ENCODE results near the gene PLXNB1. TPM values are rescaled to one million over a fixed set of nuclear protein-coding genes. Genes with fewer than 3 reads are reported as not detected.
"Not testable (repeated sequence)": the region's sequence is repeated elsewhere in the genome, so short reads cannot be mapped to it uniquely, and the experiment has no call there.

PLXNB1 gene
- total and polyA plus RNA-seq, 5 experiments from 2014 or later, result 2.0 to 3.2 TPM; not detected in 3

DNA sequence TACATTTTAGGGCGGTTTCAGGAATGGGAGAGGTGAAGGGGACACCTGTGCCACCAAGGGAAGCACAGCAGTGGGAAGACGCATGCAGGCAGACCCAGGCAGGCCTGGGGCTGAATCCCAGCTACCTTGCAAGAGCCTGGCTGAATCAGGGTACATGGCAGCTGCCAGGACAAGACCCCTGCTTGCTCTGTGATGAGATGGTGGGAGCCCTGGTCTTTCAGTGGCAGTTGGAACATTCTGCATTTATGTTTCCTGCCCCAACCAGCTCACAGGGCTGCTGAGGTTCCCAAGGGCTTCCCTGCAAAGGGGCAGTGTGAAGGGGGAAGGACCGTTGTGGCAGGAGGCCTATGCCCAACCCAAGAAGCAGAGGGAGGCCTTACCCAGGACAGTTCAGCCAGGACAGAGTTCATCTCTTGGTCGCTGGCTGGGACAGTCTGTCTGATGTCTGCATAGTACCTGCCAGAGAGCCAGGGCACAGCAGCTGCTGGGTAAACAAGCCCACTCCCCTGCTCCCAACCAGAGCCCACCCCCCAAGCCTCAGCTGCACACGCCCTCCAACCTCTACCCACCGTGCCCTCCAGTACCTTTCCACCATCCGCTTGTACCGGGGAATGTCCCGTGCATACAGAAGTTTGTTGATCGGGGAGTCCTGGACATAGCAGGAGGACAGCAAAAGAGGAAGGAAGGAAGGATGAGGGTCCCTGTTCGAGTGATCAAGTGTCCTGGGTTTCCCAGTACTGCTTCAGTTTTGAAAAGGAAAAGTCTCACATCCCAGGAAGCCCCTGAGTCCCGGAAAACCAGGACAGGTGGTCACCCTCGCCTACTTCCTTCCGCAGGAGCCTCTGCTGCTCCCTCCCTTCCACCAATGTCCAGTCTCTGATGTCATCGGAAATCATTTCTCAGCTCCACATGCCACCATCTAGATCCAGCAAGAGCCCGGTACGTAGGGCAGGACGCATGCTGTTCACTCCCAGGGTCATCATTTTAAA lies 23.1 kb downstream of the PLXNB1 start:
- POLR2A ChIA-PET, result no interaction called here
- Mint-ChIP-seq H3K36me3 (no peaks in the 10 kb centered on the region), H3K27me3 (no peaks in the 10 kb centered on the region), H3K9me3 (no peaks in the 10 kb centered on the region), H3K4me1 (peaks cover 0 to 2% (median 0%) of the 10 kb centered on the region in 4 donors), H3K4me3 (no peak overlapping the region), H3K27ac (peak overlapping the region in 3 of 10 donors; percentile 0 to 68 (median 47))
- peak in 1 of 10 donors; percentile 53 for DNase-seq
- ATAC-seq, result no peak

- peaks cover 0 to 2% (median 0%) of the 10 kb centered on the region in 4 donors for H3K4me1 Mint-ChIP-seq
- DNase-seq (no peak), ATAC-seq (no peak)
- no peak overlapping the region for H3K4me3 Mint-ChIP-seq
- POLR2A ChIA-PET, result no interaction called here
- H3K27ac Mint-ChIP-seq, result peak overlapping the region in 2 of 10 donors; percentile 34 to 65
- no peaks in the 10 kb centered on the region for H3K9me3 Mint-ChIP-seq
- H3K36me3 Mint-ChIP-seq, result no peaks in the 10 kb centered on the region
- peaks cover 0 to 1% (median 0%) of the 10 kb centered on the region in 5 donors for H3K27me3 Mint-ChIP-seq
Observed at GRCh38 chr3:48405971-48406370, 23.9 kb downstream of the PLXNB1 start.

- peak overlapping the region in 1 of 10 donors; percentile 41 for H3K4me3 Mint-ChIP-seq
- peak overlapping the region in 2 of 10 donors; percentile 40 to 65 for H3K27ac Mint-ChIP-seq
- ATAC-seq, result no peak
- POLR2A ChIA-PET, result interaction anchor here (0.5 kb wide), 1 partner anchor 53 kb away, joined by 4 read pairs; no protein-coding TSS in a partner anchor
- DNase-seq, result peak in 2 of 10 donors; percentile 12 to 60
- no peaks in the 10 kb centered on the region for H3K36me3 Mint-ChIP-seq
- H3K9me3 Mint-ChIP-seq, result no peaks in the 10 kb centered on the region
- peaks cover 0 to 2% (median 0%) of the 10 kb centered on the region in 4 donors for H3K4me1 Mint-ChIP-seq
- H3K27me3 Mint-ChIP-seq, result peaks cover 0 to 7% (median 0%) of the 10 kb centered on the region in 5 donors
Observed at GRCh38 chr3:48405343-48405881, 24.5 kb downstream of the PLXNB1 start.

DNA sequence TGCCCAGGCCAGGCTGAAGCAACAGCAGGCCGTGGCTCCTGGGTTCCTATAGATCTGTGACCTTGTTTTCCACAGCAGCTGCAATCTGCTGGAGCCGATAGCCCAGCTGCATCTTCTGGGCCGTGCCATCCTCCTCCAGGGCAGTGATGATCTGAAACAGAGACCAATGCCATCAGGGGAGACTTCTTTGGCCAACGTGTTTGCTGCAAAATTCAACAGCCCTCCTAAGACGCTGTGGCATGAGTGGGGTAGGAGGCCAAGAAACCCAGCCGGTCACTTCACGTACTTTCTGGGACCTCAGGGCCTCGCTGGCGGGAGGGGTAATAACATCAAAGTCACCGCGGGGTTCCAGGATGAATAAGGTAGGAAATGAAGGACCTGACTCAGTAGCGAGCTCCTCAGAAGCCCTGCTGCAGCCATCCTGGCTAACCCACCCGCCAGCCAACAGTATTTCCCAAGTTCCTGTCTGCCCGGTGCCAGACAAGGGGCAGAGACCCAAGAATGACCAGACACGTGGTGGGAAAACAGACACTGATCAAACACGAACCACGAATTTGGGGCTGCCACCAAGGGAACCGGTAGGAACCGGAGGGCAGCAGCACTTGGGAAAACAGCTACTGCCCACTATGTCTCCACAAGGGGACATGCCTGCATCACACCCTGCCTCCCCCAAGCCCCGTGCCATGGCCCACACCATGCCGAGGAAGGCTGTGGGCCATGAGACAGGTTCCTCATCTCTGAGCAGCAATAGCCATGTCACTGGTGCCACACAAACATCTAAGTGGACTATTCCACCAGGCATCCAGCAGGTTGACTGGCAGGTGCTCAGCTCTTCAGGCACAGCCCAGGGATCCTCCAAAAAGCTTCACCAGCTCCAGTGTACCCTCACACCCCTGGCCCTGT lies 25.2 kb downstream of the PLXNB1 start:
- H3K4me3 Mint-ChIP-seq, result peak overlapping the region in 1 of 10 donors; percentile 41
- no peak overlapping the region for H3K27ac Mint-ChIP-seq
- DNase-seq, result peak in 2 of 10 donors; percentile 14 to 18
- no peak for ATAC-seq
- H3K4me1 Mint-ChIP-seq, result peaks cover 0 to 2% (median 0%) of the 10 kb centered on the region in 4 donors
- no peaks in the 10 kb centered on the region for H3K36me3 Mint-ChIP-seq
- no peaks in the 10 kb centered on the region for H3K9me3 Mint-ChIP-seq
- POLR2A ChIA-PET, result interaction anchor here (0.5 kb wide), 1 partner anchor 54 kb away, joined by 4 read pairs; no protein-coding TSS in a partner anchor
- peaks cover 0 to 8% (median 0%) of the 10 kb centered on the region in 5 donors for H3K27me3 Mint-ChIP-seq

DNA sequence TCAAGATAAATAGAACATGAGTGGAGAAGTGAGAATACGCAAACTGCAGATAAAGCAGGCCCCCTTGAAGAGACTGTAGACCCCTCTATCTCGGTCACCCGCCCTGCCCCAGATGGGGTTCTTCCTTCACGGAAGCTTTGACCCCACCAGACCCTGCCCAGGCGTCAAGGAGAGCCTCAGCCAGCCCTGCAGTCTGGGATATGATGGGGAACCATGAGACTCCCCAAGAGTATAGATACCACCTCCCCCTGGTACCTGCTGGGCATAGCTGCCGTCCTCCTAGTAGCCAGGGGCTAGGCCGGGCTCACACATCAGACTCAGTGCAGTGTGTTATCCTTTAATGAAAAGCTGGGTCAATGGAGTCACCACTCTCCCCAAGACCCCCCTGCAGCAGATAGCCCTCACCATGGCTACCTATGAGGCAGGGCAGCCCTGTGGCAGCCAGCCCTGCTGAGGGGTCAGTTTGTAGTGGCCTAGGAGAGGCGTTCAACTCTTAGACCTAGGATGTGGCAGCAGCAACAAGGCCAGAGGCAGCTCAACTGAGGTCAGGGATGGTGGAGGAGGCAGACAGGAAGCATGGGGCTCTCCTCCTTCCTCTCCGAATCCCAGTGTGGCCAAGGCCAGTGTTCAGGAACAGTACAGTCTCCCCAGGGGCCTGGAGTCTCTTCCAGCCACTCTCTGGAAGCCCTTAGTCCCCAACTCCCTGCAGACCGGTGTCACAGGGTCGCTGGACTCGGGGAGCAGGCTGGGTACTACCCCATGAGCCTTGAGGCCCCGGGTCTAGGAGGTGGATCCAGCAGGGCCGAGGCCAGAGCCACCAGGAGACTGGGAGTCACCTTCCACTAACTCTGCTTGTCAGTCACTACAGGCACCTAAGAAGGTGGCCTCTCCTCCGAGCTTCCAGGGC lies 26.1 kb downstream of the PLXNB1 start:
- ATAC-seq (no peak), DNase-seq (peak in 2 of 10 donors; percentile 14 to 37)
- Mint-ChIP-seq H3K27me3 (peaks cover 0 to 8% (median 3%) of the 10 kb centered on the region in 5 donors), H3K36me3 (no peaks in the 10 kb centered on the region), H3K9me3 (no peaks in the 10 kb centered on the region), H3K4me1 (peaks cover 0 to 2% (median 0%) of the 10 kb centered on the region in 4 donors), H3K27ac (peak overlapping the region in 1 of 10 donors; percentile 32), H3K4me3 (no peak overlapping the region)
- POLR2A ChIA-PET, result no interaction called here

DNA sequence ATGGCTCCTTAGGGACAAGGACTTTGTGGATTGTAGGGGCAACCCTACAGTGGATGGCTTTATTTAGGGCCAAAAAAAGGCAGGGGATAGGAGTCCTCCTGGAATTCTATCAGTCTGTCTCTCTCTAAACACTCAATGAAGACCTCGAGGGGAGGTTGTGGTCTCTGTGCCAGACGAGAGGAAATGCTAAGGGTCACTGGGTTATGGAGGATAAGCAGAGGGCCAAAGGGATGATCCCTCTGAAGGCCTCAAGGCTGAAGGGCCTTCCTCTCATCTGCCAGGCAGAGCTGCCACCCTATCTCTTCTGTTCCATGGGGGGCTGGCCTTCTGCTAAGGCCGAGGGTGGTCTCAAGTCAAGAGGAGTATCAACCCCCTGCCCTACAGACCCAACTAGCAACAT lies 27.0 kb downstream of the PLXNB1 start:
- Mint-ChIP-seq H3K27ac (peak overlapping the region in 1 of 10 donors; percentile 32), H3K4me3 (no peak overlapping the region), H3K27me3 (peaks cover 0 to 8% (median 3%) of the 10 kb centered on the region in 5 donors), H3K9me3 (no peaks in the 10 kb centered on the region), H3K4me1 (no peaks in the 10 kb centered on the region), H3K36me3 (no peaks in the 10 kb centered on the region)
- POLR2A ChIA-PET, result no interaction called here
- DNase-seq, result peak in 1 of 10 donors; percentile 45
- no peak for ATAC-seq

DNA sequence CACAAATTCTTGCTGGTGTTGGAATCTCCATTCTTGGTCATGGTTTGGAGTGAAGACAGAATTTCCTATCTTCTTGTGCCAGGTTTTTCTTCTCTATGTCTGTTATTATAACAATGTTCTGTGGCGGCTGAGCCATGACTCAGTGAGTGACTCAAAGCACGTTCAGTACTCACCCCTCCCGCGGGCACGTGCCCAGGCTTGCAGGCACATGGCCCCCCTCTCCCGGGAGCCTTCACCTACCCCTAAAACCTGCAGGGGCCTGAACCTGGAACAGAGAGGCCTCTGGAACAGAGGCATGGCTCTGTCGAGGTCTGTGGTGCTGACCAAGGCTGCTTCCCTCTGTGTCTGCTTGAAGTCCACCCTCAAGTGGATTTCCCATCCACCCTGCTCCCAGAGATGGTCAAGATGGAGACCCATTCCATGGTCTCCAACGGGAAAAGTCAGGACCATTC lies 27.6 kb downstream of the PLXNB1 start:
- peak in 1 of 10 donors; percentile 51 for DNase-seq
- no peak for ATAC-seq

GRCh38 chr3:48401434-48401901 lies 28.4 kb downstream of the PLXNB1 start:
- H3K27me3 Mint-ChIP-seq, H3K27ac Mint-ChIP-seq, H3K4me3 Mint-ChIP-seq, H3K4me1 Mint-ChIP-seq, H3K36me3 Mint-ChIP-seq, H3K9me3 Mint-ChIP-seq, ATAC-seq: not testable (repeated sequence)
- DNase-seq, result peak in 1 of 10 donors; percentile 35
- POLR2A ChIA-PET, result interaction anchor here (1.0 to 1.4 kb wide), 7 partner anchors 34 to 159 kb away, joined by 3 to 7 read pairs (median 4); partner anchors contain the start of genes CCDC51, NME6 and TMA7

More for the DNA sequence above, 27.6 kb downstream of the PLXNB1 start:
- peaks cover 0 to 8% (median 4%) of the 10 kb centered on the region in 5 donors for H3K27me3 Mint-ChIP-seq
- H3K27ac Mint-ChIP-seq, result no peak overlapping the region
- no peaks in the 10 kb centered on the region for H3K9me3 Mint-ChIP-seq
- no peak overlapping the region for H3K4me3 Mint-ChIP-seq
- POLR2A ChIA-PET, result interaction anchor here (1.0 kb wide), 1 partner anchor 159 kb away, joined by 7 read pairs; no protein-coding TSS in a partner anchor
- no peaks in the 10 kb centered on the region for H3K36me3 Mint-ChIP-seq
- no peaks in the 10 kb centered on the region for H3K4me1 Mint-ChIP-seq

DNA sequence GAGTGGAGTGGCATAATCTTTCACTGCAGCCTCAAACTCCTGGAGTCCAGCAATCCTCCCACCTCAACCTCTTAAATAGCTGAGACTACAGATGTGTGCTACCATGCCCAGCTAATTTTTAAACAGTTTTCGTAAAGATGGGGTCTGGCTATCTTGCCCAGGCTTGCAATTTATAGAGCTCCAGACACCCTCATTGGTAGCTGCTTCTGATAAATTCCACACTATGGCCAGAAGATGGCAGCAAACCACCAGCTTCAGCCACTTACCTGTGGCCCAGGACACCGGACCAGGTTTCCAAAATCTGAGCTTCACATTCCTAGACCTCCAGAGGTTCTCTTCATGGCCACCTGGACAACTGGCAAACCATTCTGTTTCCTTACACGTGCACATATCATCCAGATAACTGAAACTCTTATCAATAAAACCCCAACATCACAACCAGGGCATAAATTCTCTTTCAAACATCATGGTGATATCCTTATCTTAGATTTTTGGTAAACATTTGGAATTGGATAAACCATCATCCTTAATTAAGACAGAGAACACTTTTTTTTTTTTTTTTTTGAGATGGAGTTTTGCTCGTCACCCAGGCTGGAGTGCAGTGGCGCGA lies 29.0 kb downstream of the PLXNB1 start:
- H3K4me1 Mint-ChIP-seq, result no peaks in the 10 kb centered on the region
- H3K36me3 Mint-ChIP-seq, result no peaks in the 10 kb centered on the region
- ATAC-seq, result peak; percentile 83 to 94
- no peak overlapping the region for H3K27ac Mint-ChIP-seq
- peak; percentile 33 to 84 (median 67) for DNase-seq
- peaks cover under 1 to 8% (median 4%) of the 10 kb centered on the region in 5 donors for H3K27me3 Mint-ChIP-seq
- POLR2A ChIA-PET, result interaction anchor here (1.0 to 1.4 kb wide), 8 partner anchors 35 to 160 kb away, joined by 3 to 7 read pairs (median 4); partner anchors contain the start of genes CCDC51, NME6 and TMA7
- H3K4me3 Mint-ChIP-seq, result no peak overlapping the region
- H3K9me3 Mint-ChIP-seq, result no peaks in the 10 kb centered on the region

DNA sequence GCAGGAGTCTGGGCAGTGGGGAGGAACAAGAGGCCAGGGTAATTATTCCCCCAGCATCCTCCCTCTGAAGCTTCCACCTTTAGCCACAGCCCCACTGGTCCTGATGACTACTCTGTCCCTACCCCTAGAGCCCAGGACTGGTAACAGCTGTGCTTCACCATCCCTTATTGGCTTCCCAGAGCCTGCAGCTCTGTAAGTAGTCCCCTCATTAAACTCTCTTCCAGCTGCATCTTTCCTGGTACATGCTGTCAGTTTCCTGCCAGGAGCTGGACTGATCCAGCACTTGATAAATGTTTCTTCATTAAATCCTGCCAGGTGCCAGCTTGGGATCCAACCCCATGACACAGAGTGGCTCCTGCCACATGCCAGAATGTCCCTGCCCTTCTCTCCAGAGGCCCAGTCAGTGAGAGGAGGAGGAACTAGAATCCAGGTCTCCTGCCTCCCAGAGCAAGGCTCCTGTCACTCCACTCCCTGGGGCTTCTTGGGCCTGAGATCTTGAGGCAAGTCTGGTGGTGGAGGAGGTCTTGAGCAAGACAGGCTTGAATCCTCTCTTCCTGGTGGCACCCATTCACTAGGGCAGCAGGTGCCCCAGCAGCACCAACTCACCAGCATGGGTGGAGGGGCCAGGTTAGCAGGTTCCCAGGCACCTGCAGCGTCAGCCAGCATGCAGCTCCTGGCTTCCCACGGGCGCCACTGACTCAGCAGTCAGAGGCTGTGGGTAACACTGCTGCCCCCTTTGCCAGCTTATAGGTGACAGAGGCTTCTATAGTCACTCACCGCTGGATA lies 30.3 kb downstream of the PLXNB1 start:
- no peaks in the 10 kb centered on the region for H3K36me3 Mint-ChIP-seq
- POLR2A ChIA-PET, result interaction anchor here (1.0 to 1.5 kb wide), 2 partner anchors 111 to 149 kb away, joined by 3 to 4 read pairs; no protein-coding TSS in a partner anchor
- peaks cover 5 to 11% (median 6%) of the 10 kb centered on the region in 5 donors for H3K27me3 Mint-ChIP-seq
- H3K27ac Mint-ChIP-seq, result peak overlapping the region in 1 of 10 donors; percentile 66
- no peaks in the 10 kb centered on the region for H3K9me3 Mint-ChIP-seq
- ATAC-seq, result no peak
- H3K4me1 Mint-ChIP-seq, result no peaks in the 10 kb centered on the region
- H3K4me3 Mint-ChIP-seq, result no peak overlapping the region
- peak in 2 of 10 donors; percentile 15 to 38 for DNase-seq
